Gastrocnemius medialis (tissue), 4 donors: ENCODE measurements around the gene TMX4. TPM values are rescaled to one million over a fixed set of nuclear protein-coding genes. Genes with fewer than 3 reads are reported as not detected.

Experiments
- ATAC-seq, 2 donors: fragments of 150-250 bp; one replicate each; pipeline ENCODE4 v1.9.1; 2016
- DNase-seq, 2 donors: peaks; one replicate each; pipeline ENCODE4 v3.0.0-alpha.2; 2019
- H3K27ac ChIP-seq, 4 donors: fragments of 200-600 bp; sonication (generic); 1 replicate in 1 of 4; 2 replicates in 3 of 4; pipeline ENCODE4 v1.5.1; 2016 to 2018; ENCODE audit warnings: mild to moderate bottlenecking in 2 of 4, moderate library complexity in 1 of 4
- H3K27me3 ChIP-seq, 3 donors: fragments of 200-600 bp; sonication (generic) in 2 of 3; 1 replicate in 1 of 3; 2 replicates in 2 of 3; pipeline versions ENCODE4 v1.5.1 to v1.6.0; 2016 to 2019; ENCODE audit warnings: mild to moderate bottlenecking in 1 of 3, moderate library complexity in 1 of 3
- H3K36me3 ChIP-seq, 2 donors: fragments of 200-600 bp; sonication (generic) in 1 of 2; one replicate each; pipeline ENCODE4 v1.5.1; 2017 to 2018
- H3K4me1 ChIP-seq, 2 donors: fragments of 200-600 bp; sonication (generic) in 1 of 2; one replicate each; pipeline ENCODE4 v1.5.1; 2016 to 2017; ENCODE audit warnings: mild to moderate bottlenecking in 2 of 2
- H3K4me3 ChIP-seq, 4 donors: fragments of 200-600 bp; sonication (generic) in 3 of 4; 1 replicate in 1 of 4; 2 replicates in 3 of 4; pipeline ENCODE4 v1.5.1; 2016 to 2019; ENCODE audit warnings: mild to moderate bottlenecking in 2 of 4
- H3K9me3 ChIP-seq, 3 donors: fragments of 200-600 bp; sonication (generic) in 2 of 3; 1 replicate in 1 of 3; 2 replicates in 2 of 3; pipeline ENCODE4 v1.5.1; 2016 to 2019
- POLR2A ChIP-seq, 2 donors: fragments of 450-650 bp; IDR thresholded peaks; one replicate each; pipeline ENCODE4 v1.6.1; 2017; ENCODE audit warnings: antibody characterized with exemption in 2 of 2, mild to moderate bottlenecking in 2 of 2, moderate library complexity in 2 of 2
- in situ Hi-C, 4 donors: fragments of 200-750 bp; cut with MboI; loops; one replicate each; pipeline versions ENCODE4 v1.15.0 to v1.8.0; 2017; ENCODE audit warnings: low sequenced_read_pairs in 4 of 4
- intact Hi-C: fragments of 100-400 bp; cut with DNase I; formaldehyde crosslinking; loops from one replicate; pipeline ENCODE4 v1.15.1; 2023; ENCODE audit warnings: low total_unique reads
- total RNA-seq, 4 donors: library from RNA; depleted of rRNA; stranded (reverse); fragments of >200 nt; gene quantifications; one replicate each; pipeline versions ENCODE4 v1.1.0 to v1.2.3, GENCODE V29; 2016
- TF ChIP-seq, protein P1 (sequence below), 5 experiments: fragments of 450-650 bp in 3 of 5; fragments of 200-600 bp in 2 of 5; sonication (generic) in 2 of 5; IDR thresholded peaks in 4 of 5; conservative IDR thresholded peaks in 1 of 5; 1 replicate in 4 of 5; 2 replicates in 1 of 5; pipeline ENCODE4 v1.5.1; 2016 to 2019; ENCODE audit warnings: antibody characterized with exemption in 5 of 5, mild to moderate bottlenecking in 3 of 5, moderate library complexity in 3 of 5

The TMX4 gene
- total RNA-seq, 4 donors from 2014 or later: 43.6 to 65.3 (median 55.0) TPM

- in situ Hi-C loops: no loop called here
Measured at GRCh38 chr20:7975851-7976414, 43.6 kb downstream of the TMX4 start.

DNA sequence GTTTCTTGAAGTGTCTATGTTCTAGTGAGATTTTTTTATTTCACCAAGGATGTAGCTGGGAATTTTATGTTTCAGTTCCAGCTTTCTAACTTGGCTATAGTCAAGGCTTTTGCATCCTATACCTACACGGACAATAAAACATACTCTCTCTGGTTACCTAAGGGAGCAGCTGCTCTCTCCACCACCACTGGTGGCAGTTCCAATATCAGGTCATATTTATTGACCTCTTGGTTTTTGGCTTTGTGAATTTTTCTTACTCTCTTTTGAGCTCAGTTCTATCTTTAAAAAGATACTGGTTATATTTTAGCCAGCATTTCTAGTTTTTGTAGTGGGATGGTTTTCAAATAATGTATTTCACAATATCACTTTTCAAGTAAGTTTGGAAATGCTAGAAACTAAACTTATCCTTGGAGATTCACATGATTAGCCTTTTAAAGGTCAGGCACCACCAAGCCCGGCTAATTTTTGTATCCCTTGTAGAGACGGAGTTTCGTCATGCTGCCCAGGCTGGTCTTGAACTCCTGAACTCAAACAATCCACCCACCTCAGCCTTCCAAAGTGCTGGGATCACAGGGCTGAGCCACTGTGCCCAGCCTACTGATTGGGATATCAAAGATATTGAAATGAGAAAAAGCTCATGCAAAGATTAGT, 44.7 kb downstream of the TMX4 start:
- Histone ChIP-seq H3K36me3 (no peaks in the 10 kb centered on the region), H3K4me1 (no peaks in the 10 kb centered on the region), H3K27ac (no peak overlapping the region), H3K27me3 (no peaks in the 10 kb centered on the region), H3K4me3 (no peak overlapping the region), H3K9me3 (no peaks in the 10 kb centered on the region)
- TF ChIP-seq, protein P1, sequence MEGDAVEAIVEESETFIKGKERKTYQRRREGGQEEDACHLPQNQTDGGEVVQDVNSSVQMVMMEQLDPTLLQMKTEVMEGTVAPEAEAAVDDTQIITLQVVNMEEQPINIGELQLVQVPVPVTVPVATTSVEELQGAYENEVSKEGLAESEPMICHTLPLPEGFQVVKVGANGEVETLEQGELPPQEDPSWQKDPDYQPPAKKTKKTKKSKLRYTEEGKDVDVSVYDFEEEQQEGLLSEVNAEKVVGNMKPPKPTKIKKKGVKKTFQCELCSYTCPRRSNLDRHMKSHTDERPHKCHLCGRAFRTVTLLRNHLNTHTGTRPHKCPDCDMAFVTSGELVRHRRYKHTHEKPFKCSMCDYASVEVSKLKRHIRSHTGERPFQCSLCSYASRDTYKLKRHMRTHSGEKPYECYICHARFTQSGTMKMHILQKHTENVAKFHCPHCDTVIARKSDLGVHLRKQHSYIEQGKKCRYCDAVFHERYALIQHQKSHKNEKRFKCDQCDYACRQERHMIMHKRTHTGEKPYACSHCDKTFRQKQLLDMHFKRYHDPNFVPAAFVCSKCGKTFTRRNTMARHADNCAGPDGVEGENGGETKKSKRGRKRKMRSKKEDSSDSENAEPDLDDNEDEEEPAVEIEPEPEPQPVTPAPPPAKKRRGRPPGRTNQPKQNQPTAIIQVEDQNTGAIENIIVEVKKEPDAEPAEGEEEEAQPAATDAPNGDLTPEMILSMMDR (IDR thresholded peaks at IDR 0.05 in 4 of 5, conservative IDR thresholded peaks at IDR 0.05 in 1 of 5): no peak
- TF ChIP-seq POLR2A (IDR thresholded peaks at IDR 0.05): no peak
- in situ Hi-C loops: no loop called here
- no peak for ATAC-seq
- intact Hi-C loops: no loop called here
- no peak for DNase-seq

More at GRCh38 chr20:7975851-7976414, 43.6 kb downstream of the TMX4 start:
- DNase-seq (no peak), ATAC-seq (no peak)
- H3K4me1 ChIP-seq: no peaks in the 10 kb centered on the region
- intact Hi-C loops: no loop called here
- no peaks in the 10 kb centered on the region for H3K27me3 ChIP-seq
- TF ChIP-seq, protein P1 (IDR thresholded peaks at IDR 0.05 in 4 of 5, conservative IDR thresholded peaks at IDR 0.05 in 1 of 5): no peak
- TF ChIP-seq POLR2A (IDR thresholded peaks at IDR 0.05): no peak
- H3K4me3 ChIP-seq: no peak overlapping the region
- no peak overlapping the region for H3K27ac ChIP-seq
- peaks cover 0 to 10% of the 10 kb centered on the region in 2 donors for H3K36me3 ChIP-seq
- no peaks in the 10 kb centered on the region for H3K9me3 ChIP-seq

DNA sequence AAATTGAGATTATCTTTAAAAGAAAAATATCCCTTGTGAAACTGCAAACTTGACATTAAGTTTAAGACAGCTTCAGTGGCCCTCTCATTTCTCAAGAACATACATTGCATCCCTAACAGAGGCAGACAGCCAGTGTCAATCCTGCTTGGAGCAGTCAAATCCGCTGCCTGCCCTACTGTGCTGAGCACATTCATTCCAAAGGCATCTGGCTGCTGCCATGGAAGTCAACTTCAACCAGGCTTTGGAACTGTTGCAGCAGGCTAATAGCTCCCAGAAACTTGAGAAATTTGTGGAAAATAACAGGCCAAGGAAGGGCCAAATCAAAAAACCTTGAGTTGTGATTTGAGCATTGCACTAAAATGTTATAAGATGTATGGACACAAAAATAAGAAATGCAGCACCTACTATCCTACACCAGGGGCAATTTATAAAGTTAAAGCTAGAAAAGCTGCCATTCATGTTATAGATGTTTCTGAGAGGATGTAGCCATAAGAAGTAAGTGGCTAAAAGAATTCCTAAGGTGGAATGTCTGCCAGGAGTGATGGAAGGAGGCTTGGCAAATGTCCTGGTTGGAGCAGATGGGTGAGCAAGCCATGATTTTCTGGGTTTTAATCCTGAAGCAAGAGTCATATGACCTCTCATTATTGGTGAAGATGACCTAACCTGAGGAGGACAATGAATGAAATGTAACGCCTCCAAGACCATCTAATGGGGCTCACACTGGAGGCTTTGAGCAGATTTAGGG, 47.9 kb downstream of the TMX4 start:
- H3K4me3 ChIP-seq: no peak overlapping the region
- intact Hi-C loops: no loop called here
- H3K36me3 ChIP-seq: no peaks in the 10 kb centered on the region
- no peak for TF ChIP-seq POLR2A (IDR thresholded peaks at IDR 0.05)
- TF ChIP-seq, protein P1 (IDR thresholded peaks at IDR 0.05 in 4 of 5, conservative IDR thresholded peaks at IDR 0.05 in 1 of 5): no peak
- no peaks in the 10 kb centered on the region for H3K27me3 ChIP-seq
- no peak overlapping the region for H3K27ac ChIP-seq
- no peaks in the 10 kb centered on the region for H3K9me3 ChIP-seq
- DNase-seq (no peak), ATAC-seq (no peak)
- in situ Hi-C loops: no loop called here
- no peaks in the 10 kb centered on the region for H3K4me1 ChIP-seq

GRCh38 chr20:7967199-7967844, 52.2 kb downstream of the TMX4 start:
- no peaks in the 10 kb centered on the region for H3K4me1 ChIP-seq
- TF ChIP-seq, protein P1 (IDR thresholded peaks at IDR 0.05 in 4 of 5, conservative IDR thresholded peaks at IDR 0.05 in 1 of 5): no peak
- no peak for TF ChIP-seq POLR2A (IDR thresholded peaks at IDR 0.05)
- intact Hi-C loops: no loop called here
- H3K27me3 ChIP-seq: no peaks in the 10 kb centered on the region
- H3K27ac ChIP-seq: no peak overlapping the region
- H3K9me3 ChIP-seq: no peaks in the 10 kb centered on the region
- ATAC-seq: peak in 1 of 2 donors; percentile 42
- no peak for DNase-seq
- H3K4me3 ChIP-seq: no peak overlapping the region
- in situ Hi-C loops: no loop called here
- H3K36me3 ChIP-seq: no peaks in the 10 kb centered on the region
